Activated CD8-positive, alpha-beta memory T cell treated with anti-CD3 and anti-CD28 coated beads for 24 hours (primary cell): Measurements from ENCODE around the gene BIRC6.
"Not testable (repeated sequence)": the region's sequence is repeated elsewhere in the genome, so short reads cannot be mapped to it uniquely, and the experiment has no call there.

Source experiments
- DNase-seq: peaks from one replicate; pipeline ENCODE4 v3.0.0-alpha.2; 2020

BIRC6 gene

DNA sequence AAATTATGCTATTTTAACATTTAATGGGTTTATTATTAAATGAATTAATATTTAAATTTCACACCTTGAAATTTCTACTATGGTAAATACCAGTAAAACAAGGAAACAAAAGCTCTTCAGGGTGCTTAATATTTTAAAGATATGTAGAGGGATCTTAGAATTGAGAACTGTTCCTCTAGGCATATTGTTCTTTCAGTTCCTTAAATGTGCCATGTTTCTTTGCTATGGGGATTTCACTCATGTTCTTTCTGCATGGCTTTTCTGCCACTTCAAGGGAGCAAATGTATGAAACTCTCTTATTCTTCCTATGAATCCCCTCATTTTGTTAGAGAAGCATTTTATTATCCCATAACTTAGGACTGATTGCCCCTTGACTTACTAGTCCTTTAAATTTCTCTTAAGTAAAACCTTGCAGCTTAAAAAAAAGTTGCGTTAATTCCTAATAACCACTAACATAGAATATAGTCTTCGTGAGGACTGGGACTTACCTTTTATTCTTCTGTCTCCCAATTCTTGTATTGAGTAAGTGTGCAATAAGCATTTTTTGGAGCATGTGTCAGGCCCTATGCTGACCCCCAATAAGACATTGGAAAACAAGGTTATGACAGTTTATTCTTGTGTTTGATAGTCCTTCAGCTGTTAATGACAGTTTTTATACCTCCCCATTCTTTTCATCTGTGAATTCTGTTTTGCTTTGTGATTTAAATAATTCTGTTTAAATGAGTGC is 95.7 kb downstream of the BIRC6 start:
- no peak for DNase-seq

DNA sequence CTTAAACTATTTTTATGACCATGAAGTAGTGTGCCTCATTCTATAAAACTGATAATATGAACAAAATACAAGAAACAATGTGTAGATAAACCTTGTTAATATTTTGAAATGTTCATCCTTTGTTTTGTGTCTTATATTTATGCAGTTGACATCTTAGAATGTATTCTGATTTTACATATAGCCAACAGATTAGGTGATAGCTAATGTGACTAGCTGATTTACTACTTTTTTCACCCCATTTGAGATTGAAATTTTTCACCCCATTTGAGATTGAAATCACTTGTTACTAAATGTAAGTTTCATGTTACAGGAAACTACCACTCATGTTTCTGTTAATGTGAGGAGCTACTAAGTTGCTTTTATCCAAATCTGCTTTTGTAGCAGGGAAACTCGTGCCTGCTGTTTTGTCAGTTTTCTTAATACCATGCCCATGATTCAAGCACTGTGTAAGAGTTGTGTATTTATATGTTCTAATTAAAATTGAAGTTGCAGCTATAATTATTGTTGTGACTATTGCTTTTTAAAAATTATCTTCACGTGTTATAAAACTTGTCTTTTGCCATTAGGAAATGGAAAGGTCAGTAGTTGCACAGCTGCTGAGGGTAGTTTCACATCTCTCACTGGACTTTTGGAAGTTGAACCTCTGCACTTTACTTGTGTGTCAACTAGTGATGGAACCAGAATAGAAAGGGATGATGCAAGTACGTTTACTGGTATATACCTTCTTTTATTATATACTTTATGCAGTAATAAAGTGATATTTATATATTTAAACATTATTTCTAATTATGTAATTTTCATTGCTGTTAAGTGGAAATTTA is 96.6 kb downstream of the BIRC6 start:
- DNase-seq = no peak

DNA sequence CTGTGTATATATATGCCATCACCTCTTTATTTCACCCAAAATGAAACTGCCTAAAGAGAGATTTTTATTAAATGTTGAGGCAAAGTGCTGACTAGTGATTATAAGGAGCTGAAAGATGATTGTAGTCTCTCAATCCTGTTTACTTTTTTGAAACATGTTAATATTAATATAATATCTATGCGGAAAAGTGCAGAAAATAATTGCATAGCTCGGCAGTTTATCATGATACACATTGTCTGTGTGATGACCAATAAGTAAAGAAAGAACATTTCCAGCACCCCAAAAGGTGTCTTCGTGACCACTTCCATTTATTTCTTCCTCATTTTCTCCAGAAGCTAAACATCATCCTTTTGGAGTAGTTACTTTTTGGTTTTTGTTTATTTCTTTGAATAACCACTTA is 99.0 kb downstream of the BIRC6 start:
- DNase-seq = no peak

DNA sequence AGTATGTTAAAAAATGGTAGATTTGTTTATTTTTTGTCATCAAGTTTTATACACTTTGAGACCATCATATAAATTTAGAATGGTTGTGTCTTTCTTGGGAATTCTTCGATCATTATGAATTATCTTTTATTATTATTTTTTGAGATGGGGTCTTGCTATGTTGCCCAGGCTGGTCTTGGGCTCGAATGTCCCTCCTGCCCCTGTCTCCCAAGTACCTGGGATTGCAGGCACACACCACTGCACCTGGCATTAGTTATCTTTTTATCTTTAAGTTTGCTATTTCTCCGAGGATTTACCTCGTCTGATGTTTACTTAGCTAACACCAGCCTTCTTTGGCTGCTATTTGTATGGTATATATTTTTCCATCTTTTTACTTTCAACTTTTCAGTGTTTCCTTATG is 100.0 kb downstream of the BIRC6 start:
- DNase-seq = no peak

DNA sequence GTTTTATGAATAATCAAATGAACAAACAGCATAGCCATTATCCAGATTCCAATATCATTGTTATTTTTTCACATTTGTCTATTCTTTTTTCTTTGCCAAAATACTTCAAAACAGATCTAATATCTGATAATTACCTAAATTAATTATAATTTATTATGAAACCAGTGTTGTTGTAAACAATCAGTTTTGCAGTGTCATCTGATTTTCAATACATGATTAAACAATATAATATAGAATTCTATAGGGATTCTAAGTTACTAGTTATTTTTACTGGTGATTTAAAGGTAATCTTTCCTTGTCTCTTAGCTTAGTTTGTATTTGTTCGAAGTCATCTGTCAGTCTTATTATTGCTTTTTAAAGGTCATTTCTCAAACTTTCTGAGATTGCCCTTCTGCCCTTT is 101.0 kb downstream of the BIRC6 start:
- no peak for DNase-seq

DNA sequence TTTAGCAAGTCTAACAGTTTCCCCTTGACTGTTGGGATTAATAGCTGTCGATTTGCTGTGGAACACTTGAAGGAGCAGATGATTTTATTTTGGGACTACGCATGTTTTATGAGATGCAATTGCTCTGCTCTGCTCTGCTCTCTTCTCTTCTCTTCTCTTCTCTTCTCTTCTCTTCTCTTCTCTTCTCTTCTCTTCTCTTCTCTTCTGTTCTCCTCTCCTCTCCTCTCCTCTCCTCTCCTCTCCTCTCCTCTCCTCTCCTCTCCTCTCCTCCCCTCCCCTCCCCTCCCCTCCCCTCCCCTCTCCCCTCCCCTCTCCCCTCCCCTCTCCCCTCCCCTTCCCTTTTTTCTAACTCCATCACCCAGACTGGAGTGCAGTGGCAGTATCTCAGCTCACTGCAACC is 104.0 kb downstream of the BIRC6 start:
- DNase-seq = not testable (repeated sequence)

DNA sequence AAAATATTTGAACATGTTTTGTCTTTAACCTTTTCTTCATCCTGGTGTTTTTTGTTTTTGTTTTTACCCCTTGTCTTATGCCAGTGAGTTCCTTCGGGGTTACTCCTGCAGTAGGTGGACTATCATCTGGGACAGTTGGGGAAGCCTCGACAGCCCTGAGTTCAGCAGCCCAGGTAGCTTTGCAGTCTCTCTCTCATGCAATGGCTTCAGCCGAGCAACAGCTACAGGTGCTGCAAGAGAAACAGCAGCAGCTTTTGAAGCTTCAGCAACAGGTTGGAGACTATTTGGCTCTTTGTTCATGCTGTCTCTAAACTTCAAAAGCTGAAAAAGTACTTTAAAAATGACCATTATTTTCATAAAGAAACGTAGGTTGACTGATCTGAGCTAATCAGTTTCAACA is 106.3 kb downstream of the BIRC6 start:
- DNase-seq = no peak

DNA sequence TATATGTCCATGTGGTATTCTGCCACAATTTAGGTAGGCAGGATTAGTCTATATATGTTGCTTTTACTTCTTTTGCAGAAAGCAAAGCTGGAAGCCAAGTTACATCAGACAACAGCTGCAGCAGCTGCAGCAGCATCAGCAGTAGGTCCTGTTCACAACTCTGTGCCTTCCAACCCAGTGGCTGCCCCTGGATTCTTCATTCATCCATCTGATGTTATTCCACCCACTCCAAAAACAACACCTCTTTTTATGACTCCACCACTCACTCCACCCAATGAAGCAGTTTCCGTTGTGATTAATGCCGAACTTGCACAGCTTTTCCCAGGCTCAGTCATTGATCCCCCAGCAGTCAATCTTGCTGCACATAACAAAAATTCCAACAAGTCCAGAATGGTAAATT is 107.6 kb downstream of the BIRC6 start:
- DNase-seq = no peak

DNA sequence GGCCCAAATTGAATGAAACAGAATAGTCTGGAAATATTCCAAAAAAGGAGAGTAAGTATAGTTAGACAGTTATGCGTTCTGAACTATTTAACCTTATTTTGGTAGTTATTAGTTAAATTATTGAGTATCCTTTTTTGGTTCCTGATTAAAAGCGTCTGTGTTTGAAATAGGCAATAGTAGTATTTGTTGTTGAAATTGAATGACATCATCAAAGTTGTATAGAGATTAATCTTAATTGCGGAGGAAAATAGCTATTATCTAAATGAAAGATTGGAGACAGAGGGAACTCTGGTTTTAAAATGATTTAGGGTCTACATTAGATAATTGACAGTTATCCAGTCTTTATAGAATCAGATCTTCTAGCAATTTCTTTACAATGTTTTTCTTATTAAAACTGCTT is 115.8 kb downstream of the BIRC6 start:
- DNase-seq = no peak

DNA sequence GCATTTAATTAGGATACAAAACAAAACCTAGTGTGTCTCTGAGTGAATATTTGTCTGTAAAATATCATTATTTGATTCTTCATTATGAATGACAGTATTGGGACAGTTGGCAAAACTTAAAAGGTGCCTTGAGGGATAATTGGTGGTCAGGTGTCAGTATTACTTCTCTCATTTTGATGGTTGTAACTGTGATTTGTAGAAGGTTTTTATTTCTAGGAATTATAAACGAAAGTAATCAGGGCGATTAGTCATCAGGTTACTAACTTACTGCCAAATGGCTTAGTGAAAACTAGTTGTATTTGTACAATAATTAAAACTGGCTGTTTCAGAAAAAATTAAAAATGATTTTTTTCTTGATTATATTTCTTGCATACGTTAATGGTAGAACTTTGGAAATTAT is 117.6 kb downstream of the BIRC6 start:
- no peak for DNase-seq

DNA sequence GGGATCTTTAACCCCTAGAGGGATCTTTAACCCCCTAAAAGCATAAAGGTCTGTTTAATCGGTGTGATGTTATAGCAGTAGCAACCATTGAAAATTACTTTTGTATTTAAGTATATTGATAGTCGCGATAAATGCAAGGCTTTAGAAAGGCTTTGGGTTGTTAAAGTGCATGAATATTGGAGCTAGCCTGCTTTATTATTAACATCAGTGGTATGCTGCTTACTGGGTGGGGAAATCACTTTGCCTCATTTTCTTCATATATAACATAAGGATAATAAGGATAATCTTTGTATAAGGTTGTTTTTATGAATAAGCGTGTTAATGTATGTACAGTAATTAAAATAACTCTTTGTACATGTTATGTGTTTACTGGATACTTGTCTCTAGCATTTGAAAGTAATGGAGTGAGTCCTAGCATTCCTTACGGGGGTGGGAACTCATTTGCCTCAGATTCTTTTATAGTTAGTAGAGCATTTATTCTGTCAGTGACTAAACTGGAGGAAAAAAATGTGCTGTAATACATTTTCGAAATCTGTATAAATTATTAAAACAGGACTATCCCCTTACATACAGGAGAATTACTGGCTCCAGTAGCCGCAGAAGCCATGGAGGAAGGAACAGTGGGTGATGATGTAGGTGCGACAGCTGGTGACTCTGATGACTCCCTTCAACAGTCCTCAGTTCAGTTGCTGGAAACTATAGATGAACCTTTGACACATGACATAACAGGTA is 122.2 kb downstream of the BIRC6 start:
- DNase-seq = no peak

DNA sequence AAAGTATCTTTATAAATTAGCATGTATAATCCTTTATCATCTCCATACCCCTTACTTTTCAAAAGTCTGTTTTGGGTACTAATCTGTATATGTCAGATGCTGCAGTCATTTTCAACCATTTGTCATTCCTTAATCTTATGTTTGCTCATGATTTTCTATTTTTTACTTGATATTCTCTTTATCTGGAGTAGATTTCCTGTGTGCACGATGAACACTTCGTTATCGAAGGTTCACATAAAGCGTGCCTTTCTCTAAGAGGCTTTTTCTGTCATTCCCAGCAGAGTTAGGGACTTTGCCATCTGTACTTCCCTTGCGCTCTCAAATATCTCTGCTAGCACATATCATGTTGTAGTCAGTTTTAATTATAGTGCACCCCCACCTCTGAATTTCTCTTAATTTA is 123.2 kb downstream of the BIRC6 start:
- DNase-seq = no peak

DNA sequence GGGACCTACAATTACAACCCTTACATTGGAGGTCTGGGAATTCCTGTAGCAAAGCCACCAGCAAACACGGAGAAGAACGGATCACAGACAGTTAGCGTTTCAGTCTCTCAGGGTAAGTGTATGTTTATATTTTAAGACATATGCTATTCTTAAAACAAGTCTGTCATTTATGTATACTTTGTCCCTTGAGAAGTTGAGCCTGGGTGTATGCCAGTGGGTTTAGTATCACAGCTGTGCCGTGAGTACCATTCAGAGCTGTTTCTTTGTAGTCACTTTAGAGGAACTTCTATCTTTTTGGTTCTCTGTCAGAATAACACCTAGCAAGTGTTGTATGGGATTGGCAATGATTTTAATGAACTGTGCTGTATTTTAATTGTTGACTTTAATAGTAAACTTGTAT is 125.6 kb downstream of the BIRC6 start:
- no peak for DNase-seq

DNA sequence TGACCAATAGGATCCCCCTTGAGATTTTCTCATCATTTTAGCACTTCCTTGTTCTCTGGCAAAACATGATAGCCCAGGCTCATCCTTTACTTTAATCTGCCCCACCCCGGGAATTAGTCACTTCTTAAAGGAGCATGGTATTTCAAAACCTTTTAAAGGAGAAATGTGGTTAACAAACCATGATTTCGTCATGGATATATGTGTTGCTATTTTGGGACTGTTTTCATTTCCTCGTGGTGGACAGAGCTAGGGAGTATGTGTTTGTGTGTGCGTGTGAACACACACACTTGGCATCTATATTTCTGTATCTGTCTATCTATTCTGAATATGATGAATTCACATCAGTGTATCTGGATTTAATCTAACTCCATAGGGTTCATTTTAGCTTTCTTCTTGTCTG is 128.1 kb downstream of the BIRC6 start:
- DNase-seq = no peak

DNA sequence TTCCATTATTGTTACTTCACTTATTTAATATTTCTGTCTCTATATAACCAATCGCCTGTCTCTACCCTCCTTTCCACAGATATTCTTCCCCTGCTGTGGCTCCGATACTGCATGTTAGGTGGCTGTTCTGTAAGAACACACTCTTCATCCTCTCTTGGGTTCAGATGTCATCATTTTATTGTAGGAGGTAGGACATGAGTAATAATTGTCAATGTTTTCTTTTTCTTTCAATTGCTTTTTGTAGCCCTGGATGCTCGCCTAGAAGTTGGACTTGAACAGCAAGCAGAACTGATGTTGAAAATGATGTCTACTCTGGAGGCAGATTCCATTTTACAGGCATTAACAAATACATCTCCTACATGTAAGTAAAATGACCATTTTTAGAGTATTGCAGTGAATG is 128.6 kb downstream of the BIRC6 start:
- DNase-seq = no peak

DNA sequence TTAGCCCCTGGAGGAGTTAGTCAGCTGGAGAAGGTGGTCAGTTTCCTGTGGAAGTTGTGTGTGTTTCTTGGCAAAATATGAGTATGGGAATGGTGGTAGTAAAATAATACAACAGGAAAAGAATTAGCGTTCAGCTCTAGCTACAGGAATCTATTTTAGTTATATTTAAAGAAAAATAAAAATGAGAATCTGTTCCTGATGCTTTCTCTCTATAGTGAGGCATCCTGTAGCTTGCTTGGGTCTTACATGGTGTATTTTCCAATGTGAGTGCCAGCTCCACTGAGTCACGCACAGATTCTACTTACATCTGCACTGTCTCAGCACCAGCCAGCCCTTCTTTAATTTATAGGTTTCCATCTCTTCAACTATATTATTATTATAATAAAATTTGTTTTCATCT is 132.2 kb downstream of the BIRC6 start:
- no peak for DNase-seq

DNA sequence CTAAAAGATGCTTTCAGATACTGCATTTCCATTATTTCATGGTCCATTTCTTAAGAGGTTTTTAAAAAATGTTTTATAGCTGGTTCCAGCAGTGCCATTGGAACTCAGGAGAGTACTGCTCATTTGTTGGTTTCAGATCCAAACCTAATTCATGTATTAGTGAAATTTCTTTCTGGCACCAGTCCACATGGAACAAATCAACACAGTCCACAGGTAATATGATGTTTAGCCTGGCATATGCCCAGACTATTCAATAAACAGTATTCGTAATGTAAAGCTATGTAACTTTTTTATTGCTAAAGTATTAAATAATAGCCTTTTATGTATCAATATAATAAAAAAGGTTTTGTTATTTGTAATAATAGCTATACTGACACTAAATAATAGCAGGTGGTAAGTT is 134.5 kb downstream of the BIRC6 start:
- DNase-seq = no peak

DNA sequence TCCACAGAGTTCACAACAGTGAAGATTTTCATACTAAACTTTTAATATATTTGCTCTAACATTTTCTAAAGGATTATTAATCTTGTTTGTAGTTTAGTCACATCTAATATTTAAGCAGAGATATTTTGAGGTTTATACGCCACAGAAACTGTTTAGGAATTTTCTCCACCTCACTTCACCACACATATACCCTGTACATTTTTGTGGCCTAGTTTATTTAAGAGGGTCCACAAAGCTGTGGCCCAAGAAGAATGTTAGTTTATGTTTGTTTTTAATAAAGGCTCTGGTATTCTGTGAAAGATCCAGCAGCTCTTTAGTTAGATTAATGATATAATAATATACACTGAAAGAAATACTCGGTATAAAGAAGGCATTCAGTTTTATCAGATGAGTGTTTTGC is 138.3 kb downstream of the BIRC6 start:
- DNase-seq = no peak

DNA sequence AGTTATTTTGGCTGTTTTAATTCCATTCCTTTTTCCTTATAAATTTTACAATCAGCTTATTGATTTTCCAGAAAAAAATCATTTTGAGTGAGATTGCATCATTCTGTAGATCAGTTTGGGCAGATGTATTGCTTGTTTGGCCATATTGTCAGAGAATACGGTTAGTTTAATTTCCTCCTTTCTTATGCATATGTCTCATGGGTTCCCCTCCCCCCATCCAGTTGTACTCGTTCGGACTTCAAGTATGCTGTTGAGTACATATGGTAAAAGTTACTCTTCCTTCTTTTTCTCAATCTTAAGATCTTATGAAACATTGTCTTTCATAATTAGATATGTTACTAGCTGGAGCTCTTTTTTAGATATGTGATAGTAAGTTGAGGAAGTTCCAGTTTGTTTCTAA is 139.8 kb downstream of the BIRC6 start:
- DNase-seq = no peak

DNA sequence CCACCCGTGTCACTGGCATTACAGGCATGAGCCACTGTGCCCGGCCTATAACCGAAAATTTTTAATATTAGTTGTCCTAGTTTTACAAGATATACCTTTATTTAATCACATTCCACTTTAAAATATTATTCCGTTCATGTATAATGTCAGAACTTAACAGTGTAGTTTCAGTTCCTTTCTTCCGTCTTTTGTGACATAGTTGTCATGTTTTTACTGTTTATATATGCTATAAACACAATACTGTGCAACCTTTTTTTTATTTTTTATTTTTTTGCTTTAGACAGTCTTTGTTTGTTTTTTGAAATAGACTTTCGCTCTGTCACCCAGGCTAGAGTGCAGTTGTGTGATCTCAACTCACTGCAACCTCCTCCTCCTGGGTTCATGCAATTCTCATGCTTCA is 141.5 kb downstream of the BIRC6 start:
- DNase-seq = no peak

DNA sequence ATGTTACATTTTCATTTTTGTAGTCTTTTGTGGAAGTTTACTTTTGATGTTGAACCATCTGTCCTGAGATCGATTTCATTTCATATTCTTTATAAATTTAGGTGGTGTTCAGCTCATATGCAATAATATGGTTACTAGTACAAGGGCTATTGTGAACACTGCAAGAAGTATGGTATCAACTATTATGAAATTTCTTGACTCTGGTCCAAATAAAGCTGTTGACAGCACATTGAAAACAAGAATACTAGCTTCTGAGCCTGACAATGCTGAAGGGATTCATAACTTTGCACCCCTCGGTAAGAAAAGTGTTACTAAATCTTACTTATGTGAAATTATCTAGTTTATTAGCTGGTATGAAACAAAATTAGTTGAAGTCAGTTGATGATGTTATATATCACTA is 146.1 kb downstream of the BIRC6 start:
- no peak for DNase-seq

DNA sequence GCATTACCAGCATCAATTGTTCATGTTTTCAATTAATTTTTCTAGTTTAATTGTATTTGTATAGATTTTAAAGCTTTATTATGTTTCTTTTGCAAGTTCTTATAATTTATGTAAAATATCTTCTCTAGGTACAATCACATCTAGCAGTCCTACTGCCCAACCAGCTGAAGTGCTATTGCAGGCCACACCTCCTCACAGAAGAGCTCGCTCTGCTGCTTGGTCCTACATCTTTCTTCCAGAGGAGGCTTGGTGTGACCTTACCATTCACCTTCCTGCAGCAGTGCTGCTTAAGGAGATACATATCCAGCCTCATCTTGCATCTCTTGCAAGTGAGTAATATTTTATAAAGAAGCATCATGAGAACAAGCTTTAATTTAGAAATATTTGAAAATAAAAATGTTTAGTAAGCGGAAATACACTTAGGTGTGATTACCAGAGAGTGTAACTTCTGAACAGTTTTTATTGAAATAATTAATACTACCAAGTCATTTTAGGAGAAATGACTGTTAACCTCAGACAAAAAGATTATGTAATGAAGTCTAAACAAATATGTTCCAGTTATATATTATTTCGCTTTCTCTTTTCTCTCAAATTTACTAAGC is 148.2 kb downstream of the BIRC6 start:
- no peak for DNase-seq

DNA sequence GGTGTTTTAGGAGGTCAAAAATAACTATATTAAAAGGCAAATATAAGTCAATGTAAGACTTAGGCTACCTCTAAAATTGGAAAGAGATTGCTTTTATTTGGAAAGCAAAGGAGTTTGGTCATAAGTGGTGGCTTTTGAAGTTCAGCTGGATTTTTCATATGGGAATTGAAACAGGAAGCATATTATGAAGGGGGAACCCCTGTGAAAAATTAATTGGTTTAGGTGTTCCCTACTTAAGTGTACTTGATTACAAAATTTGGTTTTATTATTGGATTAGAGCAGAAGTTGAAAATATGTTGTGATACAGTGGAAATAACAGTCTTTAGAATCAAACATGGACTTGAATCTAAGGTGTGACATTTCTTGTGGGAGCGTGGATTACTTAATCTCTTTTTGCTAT is 149.6 kb downstream of the BIRC6 start:
- DNase-seq = no peak

DNA sequence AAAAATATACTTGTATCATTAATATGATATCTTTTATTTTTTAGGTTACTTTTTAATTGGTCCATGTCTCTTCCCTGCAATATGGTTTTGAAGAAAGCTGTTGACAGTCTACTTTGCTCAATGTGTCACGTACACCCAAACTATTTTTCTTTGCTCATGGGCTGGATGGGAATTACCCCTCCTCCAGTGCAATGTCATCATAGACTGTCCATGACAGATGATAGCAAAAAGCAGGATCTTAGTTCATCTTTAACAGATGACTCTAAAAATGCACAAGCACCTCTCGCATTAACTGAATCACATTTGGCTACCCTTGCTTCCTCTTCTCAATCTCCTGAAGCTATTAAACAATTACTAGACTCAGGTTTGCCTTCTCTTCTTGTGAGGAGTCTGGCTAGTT is 158.1 kb downstream of the BIRC6 start:
- no peak for DNase-seq
